PC-3 (cell line): Measurements from ENCODE around the gene ZNF341. TPM values are rescaled to one million over a fixed set of nuclear protein-coding genes. Genes with fewer than 3 reads are reported as not detected.
A peak's percentile ranks its signal among the peaks of the same experiment; 100 is the strongest.

Experiments
- ATAC-seq: fragments of 200-7000 bp; cut with Tn5 transposase; 2 replicates; pipeline ENCODE4 v1.9.1; 2020; ENCODE audit warnings: mild to moderate bottlenecking, moderate library complexity
- BruUV-seq: library from RNA; stranded (reverse); fragments of 400-500 nt; replicated peaks from 2 replicates; lab custom pipeline; 2021; lab: Mats Ljungman, UMichigan
- CTCF ChIA-PET: fragments of 300-600 bp; sonication (Branson Sonifier 250); formaldehyde crosslinking; loops from one replicate; lab custom pipeline; 2022; ENCODE audit warnings: antibody characterized with exemption; lab: Charles Lee
- POLR2A ChIA-PET: fragments of 300-600 bp; sonication (Branson Sonifier 250); formaldehyde crosslinking; loops from one replicate; lab custom pipeline; 2022; ENCODE audit warnings: antibody characterized with exemption; ENCODE audit not compliant: unreplicated experiment; lab: Charles Lee
- DNase-seq: peaks from one replicate; pipeline ENCODE4 v3.0.0-alpha.2; 2015
- H2AFZ ChIP-seq: fragments of 300-600 bp; sonication (generic); 2 replicates; pipeline ENCODE4 v1.6.0; 2016; ENCODE audit warnings: antibody characterized with exemption, low read length
- H3F3A ChIP-seq: fragments of 300-600 bp; sonication (generic); one replicate; pipeline ENCODE4 v1.6.0; 2017; ENCODE audit warnings: antibody characterized with exemption, low read length, control low read depth, mild to moderate bottlenecking; ENCODE audit not compliant: unreplicated experiment
- H3K27ac ChIP-seq: fragments of 300-600 bp; sonication (generic); 2 replicates; pipeline ENCODE4 v1.5.1; 2016; ENCODE audit warnings: mild to moderate bottlenecking, low read length
- H3K27me3 ChIP-seq: fragments of 300-600 bp; sonication (generic); 2 replicates; pipeline ENCODE4 v1.6.1; 2016; ENCODE audit warnings: low read length, mixed read lengths
- H3K36me3 ChIP-seq: fragments of 300-600 bp; sonication (generic); 2 replicates; pipeline ENCODE4 v1.6.1; 2016; ENCODE audit warnings: low read depth, mixed run types, low read length, mixed read lengths
- H3K4me1 ChIP-seq: fragments of 300-600 bp; sonication (generic); 2 replicates; pipeline ENCODE4 v1.5.1; 2016; ENCODE audit warnings: low read length; ENCODE audit not compliant: insufficient read depth
- H3K4me2 ChIP-seq: fragments of 300-600 bp; sonication (generic); 2 replicates; pipeline ENCODE4 v1.6.0; 2016; ENCODE audit warnings: low read length
- H3K4me3 ChIP-seq: fragments of 300-600 bp; sonication (generic); 2 replicates; pipeline ENCODE4 v1.5.1; 2016; ENCODE audit warnings: mild to moderate bottlenecking, low read length, mixed read lengths
- H3K79me2 ChIP-seq: fragments of 300-600 bp; sonication (generic); 2 replicates; pipeline ENCODE4 v1.6.1; 2017; ENCODE audit warnings: low read length, mixed read lengths
- H3K9ac ChIP-seq: fragments of 300-600 bp; sonication (generic); 2 replicates; pipeline ENCODE4 v1.6.0; 2016; ENCODE audit warnings: mild to moderate bottlenecking, low read length
- H3K9me2 ChIP-seq: fragments of 300-600 bp; sonication (generic); replicated peaks from 2 replicates; pipeline ENCODE4 v1.6.1; 2016; ENCODE audit warnings: mixed run types, low read length, mixed read lengths
- H3K9me3 ChIP-seq: fragments of 300-600 bp; sonication (generic); 2 replicates; pipeline ENCODE4 v1.6.1; 2016; ENCODE audit warnings: low read length, mixed read lengths
- H4K20me1 ChIP-seq: fragments of 300-600 bp; sonication (generic); 2 replicates; pipeline ENCODE4 v1.6.1; 2016; ENCODE audit warnings: low read length, mixed read lengths
- CTCF ChIP-seq: fragments of 300-600 bp; sonication (generic); conservative IDR thresholded peaks from 2 replicates; pipeline ENCODE4 v1.5.1; 2017; ENCODE audit warnings: antibody characterized with exemption, low read depth, mild to moderate bottlenecking, low read length
- EZH2 ChIP-seq: fragments of 300-600 bp; sonication (generic); IDR thresholded peaks from one replicate; pipeline ENCODE4 v1.6.1; 2017; ENCODE audit warnings: antibody characterized with exemption, mild to moderate bottlenecking, low read length; ENCODE audit not compliant: unreplicated experiment
- EZH2phosphoT487 ChIP-seq: fragments of 300-600 bp; sonication (generic); IDR thresholded peaks from 2 replicates; pipeline ENCODE4 v1.6.1; 2018; ENCODE audit warnings: mild to moderate bottlenecking, antibody characterized with exemption, low read length, borderline replicate concordance
- intact Hi-C: fragments of 100-400 bp; cut with micrococcal nuclease; formaldehyde crosslinking; loops from 2 replicates; pipeline ENCODE4 v1.9.0; 2023
- total RNA-seq: library from RNA; depleted of rRNA; stranded (reverse); fragments of >200 nt; gene quantifications from 2 replicates; pipeline ENCODE4 v1.2.3, GENCODE V29; 2014

Gene ZNF341
- total RNA-seq, 1 experiment from 2014 or later = 4.4 TPM

GRCh38 chr20:33788351-33789049 is 56.7 kb downstream of the ZNF341 start:
- peak overlapping the region; percentile 90 for H3K27ac ChIP-seq
- H3K4me1 ChIP-seq = peaks cover 38% of the 10 kb centered on the region
- H3F3A ChIP-seq = no peaks in the 10 kb centered on the region
- no peaks in the 10 kb centered on the region for H4K20me1 ChIP-seq
- BruUV-seq = no TSS peak
- no peak overlapping the region for H3K4me3 ChIP-seq
- ChIA-PET CTCF (interaction anchor here (0.6 kb wide), 1 partner anchor 42 kb away, joined by 3 read pairs; no protein-coding TSS in a partner anchor), POLR2A (no interaction called here)
- DNase-seq (peak; percentile 70), ATAC-seq (no peak)
- H3K4me2 ChIP-seq = peak overlapping the region; percentile 81; the same call in 1 of the 2 replicates
- no peaks in the 10 kb centered on the region for H3K27me3 ChIP-seq
- H2AFZ ChIP-seq = no peak overlapping the region
- H3K36me3 ChIP-seq = no peaks in the 10 kb centered on the region
- no peaks in the 10 kb centered on the region for H3K9me2 ChIP-seq
- H3K79me2 ChIP-seq = no peaks in the 10 kb centered on the region
- H3K9ac ChIP-seq = peak overlapping the region; percentile 62; the same call in 1 of the 2 replicates
- intact Hi-C loops = loop anchor here (1.0 to 10.0 kb wide), 3 partner anchors 23 to 104 kb away; partner anchors contain the start of genes CHMP4B, E2F1 and ZNF341
- no peaks in the 10 kb centered on the region for H3K9me3 ChIP-seq
- TF ChIP-seq EZH2 = no peak

- Histone ChIP-seq H3K79me2 (no peaks in the 10 kb centered on the region), H3K27ac (peak overlapping the region; percentile 90), H3K27me3 (no peaks in the 10 kb centered on the region), H4K20me1 (no peaks in the 10 kb centered on the region), H3K9ac (peak overlapping the region; percentile 62), H3K36me3 (no peaks in the 10 kb centered on the region), H3K9me2 (no peaks in the 10 kb centered on the region), H3K4me1 (peaks cover 41% of the 10 kb centered on the region), H3K4me3 (peak overlapping the region; percentile 44; the same call in 1 of the 2 replicates), H3K9me3 (no peaks in the 10 kb centered on the region), H3F3A (no peaks in the 10 kb centered on the region), H2AFZ (peak overlapping the region; percentile 63), H3K4me2 (peak overlapping the region; percentile 81)
- intact Hi-C loops = loop anchor here (1.0 to 10.0 kb wide), 3 partner anchors 22 to 104 kb away; partner anchors contain the start of genes CHMP4B, E2F1 and ZNF341
- TSS peak; percentile 71 for BruUV-seq
- TF ChIP-seq CTCF (no peak), EZH2 (no peak), EZH2phosphoT487 (no peak)
- POLR2A ChIA-PET = interaction anchor here (1.3 kb wide), 1 partner anchor 204 kb away, joined by 3 read pairs; no protein-coding TSS in a partner anchor
- CTCF ChIA-PET = interaction anchor here (0.6 to 1.1 kb wide), 2 partner anchors 43 to 57 kb away, joined by 3 to 4 read pairs; partner anchors contain the start of gene ZNF341
- DNase-seq (peak; percentile 100), ATAC-seq (peak; percentile 88)
These were observed 57.5 kb downstream of the ZNF341 start for GRCh38 chr20:33789109-33789857.

GRCh38 chr20:33789858-33790182 is 58.0 kb downstream of the ZNF341 start:
- peak overlapping the region; percentile 90 for H3K27ac ChIP-seq
- intact Hi-C loops = loop anchor here (1.0 to 10.0 kb wide), 3 partner anchors 21 to 105 kb away; partner anchors contain the start of genes CHMP4B, E2F1 and ZNF341
- H3K27me3 ChIP-seq = no peaks in the 10 kb centered on the region
- no peak overlapping the region for H2AFZ ChIP-seq
- no peaks in the 10 kb centered on the region for H3K9me2 ChIP-seq
- H3K36me3 ChIP-seq = no peaks in the 10 kb centered on the region
- TF ChIP-seq EZH2phosphoT487 (no peak), CTCF (no peak), EZH2 (no peak)
- no peak overlapping the region for H3K4me3 ChIP-seq
- no TSS peak for BruUV-seq
- H4K20me1 ChIP-seq = no peaks in the 10 kb centered on the region
- peak overlapping the region; percentile 81 for H3K4me2 ChIP-seq
- no peaks in the 10 kb centered on the region for H3K9me3 ChIP-seq
- H3K9ac ChIP-seq = no peak overlapping the region
- H3K79me2 ChIP-seq = no peaks in the 10 kb centered on the region
- ChIA-PET POLR2A (interaction anchor here (1.3 kb wide), 1 partner anchor 203 kb away, joined by 3 read pairs; no protein-coding TSS in a partner anchor), CTCF (interaction anchor here (1.1 kb wide), 1 partner anchor 58 kb away, joined by 4 read pairs; the partner anchor contains the start of gene ZNF341)
- no peak for ATAC-seq
- no peaks in the 10 kb centered on the region for H3F3A ChIP-seq
- DNase-seq = no peak
- H3K4me1 ChIP-seq = peaks cover 41% of the 10 kb centered on the region
